Lower lobe of right lung (tissue), 2 donors: ENCODE results near the gene ANGPT4. TPM values are rescaled to one million over a fixed set of nuclear protein-coding genes. Genes with fewer than 3 reads are reported as not detected.
A peak's percentile ranks its signal among the peaks of the same experiment; 100 is the strongest.
"Not testable (repeated sequence)": the region's sequence is repeated elsewhere in the genome, so short reads cannot be mapped to it uniquely, and the experiment has no call there.

Experiments used
- ATAC-seq, 2 donors: fragments of 200-7000 bp; cut with Tn5 transposase; one replicate each; pipeline ENCODE4 v1.9.1; 2020 to 2022; ENCODE audit warnings: mild to moderate bottlenecking in 2 of 2, moderate library complexity in 2 of 2
- DNase-seq: peaks from one replicate; pipeline ENCODE4 v3.0.0-alpha.2; 2020
- H3K27ac ChIP-seq: fragments of 200-600 bp; one replicate; pipeline ENCODE4 v1.8.0; 2022
- H3K27me3 ChIP-seq: fragments of 200-600 bp; one replicate; pipeline ENCODE4 v1.8.0; 2022; ENCODE audit warnings: low read depth
- H3K36me3 ChIP-seq: fragments of 200-600 bp; one replicate; pipeline ENCODE4 v1.8.0; 2022; ENCODE audit warnings: mild to moderate bottlenecking
- H3K4me1 ChIP-seq: fragments of 200-600 bp; one replicate; pipeline ENCODE4 v1.8.0; 2022
- H3K4me3 ChIP-seq: fragments of 200-600 bp; one replicate; pipeline ENCODE4 v1.8.0; 2022; ENCODE audit warnings: mild to moderate bottlenecking
- H3K9me3 ChIP-seq: fragments of 200-600 bp; one replicate; pipeline ENCODE4 v1.8.0; 2022
- CTCF ChIP-seq: fragments of 200-600 bp; IDR thresholded peaks from one replicate; pipeline ENCODE4 v1.8.0; 2022; ENCODE audit warnings: antibody characterized with exemption, mild to moderate bottlenecking
- intact Hi-C: fragments of 100-400 bp; cut with DNase I; formaldehyde crosslinking; loops from one replicate; pipeline ENCODE4 v1.11.0; 2022
- total RNA-seq: library from RNA; stranded (reverse); fragmentation: NEBNext Ultra II Directional; extraction: Animal tissue kit (Norgen Biotek cat#: 25700); gene quantifications from one replicate; pipeline ENCODE4 v1.2.1, GENCODE V29; 2021
- donor health status: DM: no; HTN: yes; CAD: no; lungs with severe emphysema.

The ANGPT4 gene
- total RNA-seq, 1 donor from 2014 or later = 6.0 TPM

GRCh38 chr20:854601-855000 is 61.5 kb downstream of the ANGPT4 start:
- TF ChIP-seq CTCF = no peak
- intact Hi-C loops = no loop called here

GRCh38 chr20:853406-853996 is 62.6 kb downstream of the ANGPT4 start:
- Histone ChIP-seq H3K4me3 (no peak overlapping the region), H3K36me3 (no peaks in the 10 kb centered on the region), H3K9me3 (no peaks in the 10 kb centered on the region), H3K4me1 (no peaks in the 10 kb centered on the region), H3K27me3 (no peaks in the 10 kb centered on the region), H3K27ac (no peak overlapping the region)
- TF ChIP-seq CTCF = no peak
- ATAC-seq (no peak), DNase-seq (no peak)
- intact Hi-C loops = no loop called here

More at GRCh38 chr20:854601-855000, 61.5 kb downstream of the ANGPT4 start:
- ATAC-seq (no peak), DNase-seq (no peak)
- Histone ChIP-seq H3K36me3 (no peaks in the 10 kb centered on the region), H3K9me3 (no peaks in the 10 kb centered on the region), H3K4me1 (no peaks in the 10 kb centered on the region), H3K27me3 (no peaks in the 10 kb centered on the region), H3K4me3 (no peak overlapping the region), H3K27ac (no peak overlapping the region)

- H3K4me3 ChIP-seq, DNase-seq, H3K36me3 ChIP-seq, H3K9me3 ChIP-seq, H3K27me3 ChIP-seq, H3K27ac ChIP-seq, intact Hi-C loops, ATAC-seq: not testable (repeated sequence)
- H3K4me1 ChIP-seq = peaks cover 37% of the 10 kb centered on the region
Measured at GRCh38 chr20:848731-849130, 67.4 kb downstream of the ANGPT4 start.

GRCh38 chr20:848193-848592 is 67.9 kb downstream of the ANGPT4 start:
- Histone ChIP-seq H3K9me3 (no peaks in the 10 kb centered on the region), H3K36me3 (peaks cover 4% of the 10 kb centered on the region), H3K27me3 (no peaks in the 10 kb centered on the region), H3K27ac (no peak overlapping the region), H3K4me1 (peaks cover 42% of the 10 kb centered on the region), H3K4me3 (no peak overlapping the region)
- no peak for TF ChIP-seq CTCF
- intact Hi-C loops = no loop called here
- ATAC-seq (no peak), DNase-seq (no peak)

- DNase-seq = peak; percentile 63
- Histone ChIP-seq H3K9me3 (no peaks in the 10 kb centered on the region), H3K27ac (no peak overlapping the region), H3K4me3 (peak overlapping the region; percentile 29), H3K4me1 (peaks cover 52% of the 10 kb centered on the region), H3K27me3 (no peaks in the 10 kb centered on the region), H3K36me3 (peaks cover 4% of the 10 kb centered on the region)
- no peak for TF ChIP-seq CTCF
- intact Hi-C loops = no loop called here
- no peak for ATAC-seq
Measured at GRCh38 chr20:846894-847278, 69.2 kb downstream of the ANGPT4 start.

GRCh38 chr20:845941-846893 is 69.9 kb downstream of the ANGPT4 start:
- DNase-seq (peak; percentile 56), ATAC-seq (no peak)
- no peak for TF ChIP-seq CTCF
- Histone ChIP-seq H3K9me3 (no peaks in the 10 kb centered on the region), H3K36me3 (peaks cover 4% of the 10 kb centered on the region), H3K4me1 (peaks cover 59% of the 10 kb centered on the region), H3K27ac (peak overlapping the region; percentile 28), H3K27me3 (peaks cover 6% of the 10 kb centered on the region), H3K4me3 (peak overlapping the region; percentile 53)
- intact Hi-C loops = no loop called here
